Neutrophil (primary cell): ENCODE results near the gene UQCRC2.

Experiments
- H3K27ac ChIP-seq: fragments of 200-600 bp; sonication (generic); 2 replicates; pipeline ENCODE4 v1.5.1; 2016; ENCODE audit warnings: mild to moderate bottlenecking, moderate library complexity
- H3K27me3 ChIP-seq: fragments of 200-600 bp; sonication (generic); 2 replicates; pipeline ENCODE4 v1.6.0; 2016; ENCODE audit warnings: mild to moderate bottlenecking
- H3K36me3 ChIP-seq: fragments of 200-600 bp; sonication (generic); 2 replicates; pipeline ENCODE4 v1.5.1; 2017
- H3K4me1 ChIP-seq, 2 experiments: fragments of 200-600 bp in 1 of 2; sonication (generic) in 1 of 2; 1 replicate in 1 of 2; 2 replicates in 1 of 2; pipeline versions ENCODE4 v1.5.1 to v1.6.1; 2013 to 2016; ENCODE audit warnings: low read depth in 1 of 2, low read length in 1 of 2, mild to moderate bottlenecking in 1 of 2, moderate library complexity in 1 of 2; ENCODE audit not compliant: control insufficient read depth in 1 of 2, insufficient read depth in 1 of 2
- H3K4me3 ChIP-seq, 2 experiments: fragments of 200-600 bp in 1 of 2; sonication (generic) in 1 of 2; 1 replicate in 1 of 2; 2 replicates in 1 of 2; pipeline ENCODE4 v1.5.1; 2013 to 2016; ENCODE audit warnings: low read depth in 1 of 2, low read length in 1 of 2, mild to moderate bottlenecking in 1 of 2, moderate library complexity in 1 of 2
- H3K9me3 ChIP-seq: fragments of 200-600 bp; sonication (generic); 2 replicates; pipeline ENCODE4 v1.5.1; 2016
- CTCF ChIP-seq: fragments of 200-600 bp; sonication (generic); IDR thresholded peaks from 2 replicates; pipeline ENCODE4 v1.5.1; 2016; ENCODE audit warnings: antibody characterized with exemption

UQCRC2 gene

GRCh38 chr16:21971856-21972255, 18.7 kb downstream of the UQCRC2 start:
- no peak for TF ChIP-seq CTCF
- H3K27me3 ChIP-seq: no peaks in the 10 kb centered on the region
- peaks cover 0 to 5% of the 10 kb centered on the region in 2 experiments for H3K4me1 ChIP-seq
- H3K4me3 ChIP-seq: no peak overlapping the region
- peaks cover 98% of the 10 kb centered on the region for H3K36me3 ChIP-seq
- H3K9me3 ChIP-seq: no peaks in the 10 kb centered on the region
- no peak overlapping the region for H3K27ac ChIP-seq

GRCh38 chr16:21973945-21974344, 20.8 kb downstream of the UQCRC2 start:
- Histone ChIP-seq H3K36me3 (peaks cover 99% of the 10 kb centered on the region), H3K9me3 (no peaks in the 10 kb centered on the region), H3K27ac (no peak overlapping the region), H3K4me1 (no peaks in the 10 kb centered on the region), H3K4me3 (no peak overlapping the region), H3K27me3 (no peaks in the 10 kb centered on the region)
- TF ChIP-seq CTCF: no peak

- TF ChIP-seq CTCF: no peak
- Histone ChIP-seq H3K4me3 (no peak overlapping the region), H3K27me3 (no peaks in the 10 kb centered on the region), H3K9me3 (no peaks in the 10 kb centered on the region), H3K4me1 (no peaks in the 10 kb centered on the region), H3K27ac (no peak overlapping the region), H3K36me3 (peaks cover 100% of the 10 kb centered on the region)
Observed at GRCh38 chr16:21980032-21980431, 26.9 kb downstream of the UQCRC2 start.

- no peaks in the 10 kb centered on the region for H3K27me3 ChIP-seq
- H3K27ac ChIP-seq: no peak overlapping the region
- no peaks in the 10 kb centered on the region for H3K4me1 ChIP-seq
- H3K4me3 ChIP-seq: no peak overlapping the region
- H3K36me3 ChIP-seq: peaks cover 98% of the 10 kb centered on the region
- H3K9me3 ChIP-seq: no peaks in the 10 kb centered on the region
- TF ChIP-seq CTCF: no peak
Observed at GRCh38 chr16:21982108-21982507, 28.9 kb downstream of the UQCRC2 start.

- Histone ChIP-seq H3K27me3 (no peaks in the 10 kb centered on the region), H3K36me3 (peaks cover 78% of the 10 kb centered on the region), H3K9me3 (no peaks in the 10 kb centered on the region), H3K4me1 (no peaks in the 10 kb centered on the region), H3K27ac (no peak overlapping the region), H3K4me3 (no peak overlapping the region)
- no peak for TF ChIP-seq CTCF
Observed at GRCh38 chr16:21984062-21984461, 30.9 kb downstream of the UQCRC2 start.

- H3K4me1 ChIP-seq: no peaks in the 10 kb centered on the region
- H3K9me3 ChIP-seq: no peaks in the 10 kb centered on the region
- no peak overlapping the region for H3K27ac ChIP-seq
- no peaks in the 10 kb centered on the region for H3K27me3 ChIP-seq
- peaks cover 64% of the 10 kb centered on the region for H3K36me3 ChIP-seq
- TF ChIP-seq CTCF: no peak
- H3K4me3 ChIP-seq: no peak overlapping the region
Observed at GRCh38 chr16:21985524-21985923, 32.4 kb downstream of the UQCRC2 start.
